Myocyte (in vitro differentiated cells): ENCODE measurements around the gene FBXL2. TPM values are rescaled to one million over a fixed set of nuclear protein-coding genes. Genes with fewer than 3 reads are reported as not detected.

Source experiments
- DNase-seq: peaks from one replicate; pipeline ENCODE4 v3.0.0-alpha.2; 2012; ENCODE audit warnings: low read depth
- polyA plus RNA-seq: library from polyadenylated mRNA; unstranded; fragments of >200 nt; gene quantifications from one replicate; pipeline ENCODE4 v1.2.1, GENCODE V29; 2012; ENCODE audit warnings: missing spikeins
- total RNA-seq: library from RNA; depleted of rRNA; stranded (reverse); fragments of >200 nt; gene quantifications from 2 replicates; pipeline ENCODE4 v1.2.3, GENCODE V29; 2014

The FBXL2 gene
- total RNA-seq, result 14.0 and 19.9 TPM in 2 replicates
- polyA plus RNA-seq, result 19.0 TPM

GRCh38 chr3:33277193-33277882 is at the start of gene FBXL2:
TSS of gene FBXL2 (plus strand) at chr3:33277442. CDS start at chr3:33277513, 71 bp downstream.
- peak; percentile 83 for DNase-seq

- DNase-seq, result no peak
Measured at GRCh38 chr3:33229066-33229465, 48.2 kb upstream of the FBXL2 start.

GRCh38 chr3:33229947-33230346 is 47.3 kb upstream of the FBXL2 start:
- DNase-seq, result no peak

DNA sequence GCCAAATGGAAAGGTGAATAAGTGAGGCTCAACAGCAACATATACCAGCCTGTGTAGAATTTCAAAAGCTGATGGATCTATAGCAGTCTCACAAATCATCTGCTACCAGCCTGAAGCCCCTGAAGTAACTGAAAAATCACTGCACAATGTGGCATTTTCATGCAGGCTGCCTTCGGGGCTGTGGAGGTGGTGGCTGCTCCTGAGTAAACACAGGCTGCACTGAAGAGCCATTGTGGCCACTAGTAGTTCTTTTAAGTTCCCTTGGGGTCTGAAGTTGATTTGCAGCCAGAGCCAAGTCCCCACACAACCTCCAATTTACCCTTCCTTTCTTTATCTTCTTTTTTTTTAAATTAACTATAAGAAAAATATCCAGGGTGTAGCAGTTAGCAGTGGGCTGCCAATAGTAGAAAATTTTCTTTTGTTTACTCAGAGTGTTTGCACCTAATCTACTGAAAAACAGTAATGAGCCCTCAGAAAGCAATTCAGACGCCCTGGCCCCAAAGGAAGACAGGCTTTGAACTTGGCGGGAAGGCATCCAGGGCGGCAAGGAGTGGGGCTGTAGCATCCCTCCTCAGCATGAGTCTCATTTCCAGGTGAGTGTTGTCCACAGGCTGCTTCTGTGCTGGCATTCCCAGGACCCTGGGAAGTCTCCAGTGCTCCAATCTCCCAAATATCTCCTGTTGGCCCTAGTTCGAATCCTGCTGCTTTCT is 45.3 kb upstream of the FBXL2 start:
- no peak for DNase-seq

- DNase-seq, result no peak
Measured at GRCh38 chr3:33233884-33234283, 43.4 kb upstream of the FBXL2 start.

DNA sequence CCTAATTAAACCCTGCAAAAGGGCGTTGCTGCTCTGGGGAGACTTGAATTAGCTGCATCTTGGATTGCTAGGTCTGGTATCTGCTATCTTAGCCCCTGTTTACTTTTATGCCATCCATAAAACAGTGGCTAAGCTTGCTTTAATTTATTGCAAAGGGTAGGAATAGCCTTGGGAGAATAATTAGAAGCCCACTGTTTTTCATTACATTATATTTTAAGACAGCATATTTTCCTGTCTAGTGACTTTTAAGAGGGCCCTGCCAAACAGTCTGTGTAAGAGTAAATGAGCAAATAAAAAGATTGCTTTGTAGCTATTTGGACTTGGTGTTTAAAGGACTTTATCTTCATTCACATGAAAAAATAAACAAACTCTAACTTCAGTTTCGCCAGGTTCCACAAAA is 41.2 kb upstream of the FBXL2 start:
- no peak for DNase-seq

DNA sequence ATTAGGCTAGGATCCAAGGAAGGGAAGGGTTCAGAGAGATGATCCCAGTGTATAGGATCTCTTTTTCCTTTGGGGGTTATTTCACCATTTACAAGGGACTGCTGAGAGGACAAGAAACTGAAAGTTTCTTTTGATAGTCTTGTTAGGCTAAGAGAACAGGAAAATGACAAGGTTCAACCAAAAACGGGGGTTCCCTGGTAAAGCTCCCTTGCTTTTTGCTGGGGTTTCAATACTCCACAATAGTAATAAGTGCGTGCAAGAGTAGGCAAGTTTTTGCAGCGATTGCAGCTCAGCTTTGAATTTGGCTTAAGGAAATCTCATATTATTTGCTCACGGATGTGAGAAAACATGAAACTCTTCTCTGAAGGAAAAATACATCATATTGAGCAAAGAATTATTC is 39.8 kb upstream of the FBXL2 start:
- no peak for DNase-seq

DNA sequence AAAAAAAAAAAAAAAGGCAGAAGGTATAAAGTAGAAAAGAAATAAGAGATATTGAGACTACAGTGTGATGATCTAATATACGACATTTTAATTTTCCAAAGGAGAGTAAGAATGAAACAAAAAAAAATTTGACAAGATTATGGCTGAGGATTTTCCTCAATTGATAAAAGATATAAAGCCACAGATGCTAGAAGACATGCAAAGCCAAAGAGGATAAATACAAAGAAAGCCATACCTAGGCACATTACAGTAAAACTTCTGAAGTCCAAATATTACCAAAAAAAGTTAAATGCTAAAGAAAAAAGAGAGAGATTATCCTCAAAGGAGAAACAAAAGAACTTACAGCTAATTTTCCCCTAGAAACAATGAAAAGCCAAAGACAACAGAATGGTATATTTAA is 38.3 kb upstream of the FBXL2 start:
- DNase-seq, result no peak

GRCh38 chr3:33240261-33240660 is 37.0 kb upstream of the FBXL2 start:
- DNase-seq, result no peak

GRCh38 chr3:33246786-33247185 is 30.5 kb upstream of the FBXL2 start:
- DNase-seq, result no peak

GRCh38 chr3:33250712-33251111 is 26.5 kb upstream of the FBXL2 start:
- DNase-seq, result peak; percentile 5

DNA sequence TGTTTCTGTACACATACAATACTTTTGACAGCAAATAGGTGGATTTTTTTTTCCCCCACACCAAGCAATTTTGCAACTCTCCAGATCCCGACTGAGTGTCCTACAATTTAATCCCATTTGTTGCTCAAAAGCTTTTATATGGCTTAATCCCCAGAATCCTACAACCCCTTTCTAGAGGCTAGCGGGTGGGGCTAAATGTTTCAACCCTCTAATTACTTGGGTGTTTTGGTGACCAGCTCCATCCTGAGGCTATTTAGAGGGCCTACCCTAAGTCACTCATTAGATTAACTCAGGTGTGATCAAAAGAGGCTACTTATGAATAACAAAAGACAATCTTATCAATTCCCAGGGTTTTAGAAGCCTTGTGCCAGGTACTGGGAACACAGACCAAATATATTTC is 21.0 kb upstream of the FBXL2 start:
- no peak for DNase-seq

GRCh38 chr3:33260104-33260503 is 17.1 kb upstream of the FBXL2 start:
- DNase-seq, result no peak

GRCh38 chr3:33269385-33269784 is 7.9 kb upstream of the FBXL2 start:
- DNase-seq, result no peak

DNA sequence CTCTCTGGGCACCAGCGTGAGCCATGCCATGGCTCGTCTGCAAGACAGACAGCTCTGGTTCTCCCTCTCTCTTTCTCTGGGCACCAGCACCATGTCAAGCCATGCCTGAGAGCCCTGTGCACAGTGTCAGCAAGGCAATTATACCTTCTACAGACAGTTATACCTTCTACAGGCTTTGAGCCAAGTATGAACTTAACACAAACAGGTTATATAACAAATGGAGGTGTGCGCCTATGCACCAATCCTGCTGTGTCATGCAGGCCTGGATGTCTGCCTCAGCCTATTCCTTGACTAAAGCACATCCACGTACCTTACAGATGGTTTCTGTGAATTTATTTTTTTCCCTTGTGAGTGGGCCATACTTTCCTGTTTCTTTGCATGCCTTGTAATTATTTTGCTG is 5.9 kb upstream of the FBXL2 start:
- no peak for DNase-seq

- DNase-seq, result no peak
Measured at GRCh38 chr3:33273628-33274027, 3.6 kb upstream of the FBXL2 start.

DNA sequence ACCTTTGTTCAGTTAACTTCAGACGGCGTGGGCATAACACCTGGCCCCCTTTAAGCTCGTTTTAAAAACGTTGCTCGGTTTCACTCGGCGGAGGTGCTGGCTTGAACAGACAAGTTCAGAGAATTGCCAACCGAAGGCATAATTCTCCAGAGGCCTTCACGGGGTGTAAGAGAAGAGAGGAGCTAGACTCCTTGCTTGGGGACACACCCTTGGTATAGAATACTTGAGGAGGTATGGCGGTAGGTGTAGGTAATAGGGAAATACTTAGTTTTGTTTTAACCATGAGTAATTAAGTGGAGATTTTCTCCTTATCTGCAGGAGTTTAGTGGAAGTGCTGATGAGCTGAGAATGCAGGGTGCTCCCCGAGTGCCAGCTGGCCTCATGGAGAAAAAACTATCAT is 921 bp downstream of the FBXL2 start:
- peak; percentile 28 for DNase-seq

DNA sequence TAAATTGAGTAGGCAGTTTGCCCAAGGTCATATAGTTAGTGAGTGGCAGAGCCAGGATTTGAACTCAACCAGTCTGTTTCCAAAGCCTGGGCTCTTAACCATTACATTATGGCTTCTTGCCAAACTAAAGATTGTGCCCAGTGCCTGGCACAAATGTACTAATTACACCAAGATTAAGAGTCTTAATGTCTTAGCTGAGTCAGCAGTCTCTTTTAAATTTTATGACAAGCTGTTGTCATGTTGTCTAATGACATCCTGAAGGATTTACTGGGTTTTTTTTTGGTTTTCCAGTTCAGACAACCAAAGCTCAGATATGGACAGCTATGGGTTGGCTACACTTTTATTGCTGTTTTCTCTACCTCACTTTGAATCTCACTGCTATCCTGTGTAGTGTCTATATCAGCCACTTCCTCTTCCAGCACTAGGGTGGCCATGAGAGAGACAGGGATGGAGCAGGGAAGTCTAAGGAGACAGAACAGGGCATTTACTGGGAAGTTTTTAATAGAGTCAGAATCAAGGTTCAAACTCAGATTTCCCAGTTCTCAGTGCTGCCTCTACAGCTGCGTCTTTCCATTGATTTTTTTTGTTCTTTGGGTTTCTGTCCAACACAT is 10.5 kb downstream of the FBXL2 start:
- no peak for DNase-seq

DNA sequence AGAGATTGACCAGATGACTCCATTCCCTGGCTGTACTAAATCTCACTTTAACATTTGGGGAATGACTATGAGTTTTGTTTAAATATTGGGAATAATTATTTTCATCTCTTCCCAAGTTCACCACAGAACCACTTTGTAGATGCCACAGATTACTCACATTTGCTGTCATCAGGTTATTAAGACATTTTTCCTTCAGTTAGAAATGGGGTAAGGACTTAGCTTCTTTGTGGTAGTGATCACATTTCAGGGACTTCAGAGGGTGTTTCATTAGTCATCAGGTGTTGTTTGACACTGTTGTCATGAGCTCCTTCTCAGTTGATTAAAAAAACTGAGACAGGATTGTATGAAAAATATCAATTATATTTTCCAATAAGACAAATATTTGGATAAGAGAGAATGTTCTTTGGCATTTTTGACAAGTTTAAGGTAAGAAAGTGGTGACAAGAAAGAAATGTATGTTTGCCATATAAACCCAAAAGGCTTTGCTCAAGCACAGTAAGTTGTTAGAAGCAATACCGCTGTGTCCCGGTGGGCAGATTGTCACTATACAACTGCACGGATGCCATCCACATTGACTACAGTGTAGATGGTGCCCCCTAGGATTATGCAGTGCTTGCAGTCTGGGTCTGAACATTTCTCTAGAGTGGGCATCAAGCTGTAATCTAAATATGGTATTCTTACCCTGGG is 22.3 kb downstream of the FBXL2 start:
- peak; percentile 91 for DNase-seq

GRCh38 chr3:33312361-33312760 is 35.1 kb downstream of the FBXL2 start:
- no peak for DNase-seq

GRCh38 chr3:33313331-33313730 is 36.1 kb downstream of the FBXL2 start:
- DNase-seq, result peak; percentile 33

- DNase-seq, result no peak
Measured at GRCh38 chr3:33314993-33315392, 37.8 kb downstream of the FBXL2 start.
